ENCODE data around the gene CARD11.
A peak's percentile ranks its signal among the peaks of the same experiment; 100 is the strongest.
"Not testable (repeated sequence)": the region's sequence is repeated elsewhere in the genome, so short reads cannot be mapped to it uniquely, and the experiment has no call there.

The CARD11 gene

DNA sequence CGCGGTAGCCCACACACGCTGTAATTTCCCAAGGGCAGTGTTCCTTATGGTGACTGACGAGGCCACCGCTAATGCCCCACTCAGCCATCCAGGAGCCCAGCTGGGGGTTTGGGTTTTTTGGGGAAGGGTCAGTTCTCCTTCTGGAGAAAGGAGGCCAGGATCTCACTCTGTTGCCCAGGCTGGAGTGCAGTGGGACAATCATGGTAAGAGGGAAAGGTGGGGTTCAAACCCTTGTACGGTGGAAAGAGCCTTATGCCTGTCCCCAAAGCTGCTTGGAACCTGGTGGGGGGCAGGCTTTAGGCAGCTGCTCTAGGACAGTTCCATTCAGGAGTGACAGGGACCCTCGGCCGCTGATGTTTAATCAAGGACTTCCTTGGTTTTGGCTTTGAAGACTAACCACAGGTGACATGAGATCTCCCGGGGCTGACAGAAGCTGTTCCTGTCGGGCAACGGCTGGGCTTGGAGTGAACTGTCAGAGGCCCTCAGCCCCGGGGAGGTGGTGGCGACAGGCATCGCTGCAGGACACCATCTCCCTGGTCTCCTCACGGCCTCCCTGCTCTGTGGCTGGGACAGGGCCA is 84.5 kb downstream of the CARD11 start:
- DNase-seq = no peak

DNA sequence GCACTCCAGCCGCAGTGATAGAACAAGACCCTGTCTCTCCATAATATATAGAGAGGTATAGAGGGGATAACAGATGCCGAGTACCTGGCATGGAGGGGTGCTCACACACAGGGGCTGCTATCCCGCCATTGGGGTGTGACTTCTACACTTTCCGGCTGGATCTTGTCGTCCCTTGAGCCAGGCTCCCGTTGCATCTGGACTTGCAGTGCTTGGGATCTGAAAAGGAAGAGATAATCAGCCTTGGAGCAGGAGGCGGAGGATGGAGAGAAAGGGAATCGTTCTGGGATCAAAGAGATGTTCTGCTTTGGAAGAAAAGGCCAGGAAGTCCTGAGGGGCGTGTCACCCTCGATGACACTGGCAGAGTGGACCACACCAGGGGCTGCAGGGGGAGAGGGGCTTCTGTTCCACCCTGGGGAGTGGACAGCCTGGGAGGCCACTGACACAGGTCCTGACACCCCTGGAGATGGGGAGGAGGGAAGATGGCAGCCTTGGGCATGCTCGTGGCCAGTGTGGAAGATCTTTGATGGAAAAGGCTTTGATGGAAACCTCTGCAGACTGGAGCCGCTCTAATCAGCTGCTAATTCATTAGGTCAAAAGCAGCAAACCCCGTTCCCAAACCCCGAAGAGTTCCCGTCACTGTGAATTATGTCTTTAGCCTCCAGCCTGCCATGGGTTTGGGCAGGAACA is 85.1 kb downstream of the CARD11 start:
- DNase-seq = no peak

DNA sequence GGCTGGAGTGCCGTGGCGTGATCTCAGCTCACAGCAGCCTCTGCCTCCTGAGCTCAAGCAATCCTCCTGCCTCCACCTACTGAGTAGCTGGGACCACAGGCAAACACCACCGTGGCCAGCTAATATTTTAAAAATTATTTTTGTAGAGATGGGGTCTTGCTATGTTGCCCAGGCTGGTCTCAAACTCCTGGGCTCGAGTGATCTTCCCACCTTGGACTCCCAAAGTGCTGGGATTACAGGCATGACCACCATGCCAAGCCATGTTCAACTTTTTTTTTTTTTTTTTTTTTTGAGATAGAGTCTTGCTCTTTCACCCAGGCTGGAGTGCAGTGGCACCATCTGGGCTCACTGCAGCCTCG is 86.3 kb downstream of the CARD11 start:
- not testable (repeated sequence) for DNase-seq

DNA sequence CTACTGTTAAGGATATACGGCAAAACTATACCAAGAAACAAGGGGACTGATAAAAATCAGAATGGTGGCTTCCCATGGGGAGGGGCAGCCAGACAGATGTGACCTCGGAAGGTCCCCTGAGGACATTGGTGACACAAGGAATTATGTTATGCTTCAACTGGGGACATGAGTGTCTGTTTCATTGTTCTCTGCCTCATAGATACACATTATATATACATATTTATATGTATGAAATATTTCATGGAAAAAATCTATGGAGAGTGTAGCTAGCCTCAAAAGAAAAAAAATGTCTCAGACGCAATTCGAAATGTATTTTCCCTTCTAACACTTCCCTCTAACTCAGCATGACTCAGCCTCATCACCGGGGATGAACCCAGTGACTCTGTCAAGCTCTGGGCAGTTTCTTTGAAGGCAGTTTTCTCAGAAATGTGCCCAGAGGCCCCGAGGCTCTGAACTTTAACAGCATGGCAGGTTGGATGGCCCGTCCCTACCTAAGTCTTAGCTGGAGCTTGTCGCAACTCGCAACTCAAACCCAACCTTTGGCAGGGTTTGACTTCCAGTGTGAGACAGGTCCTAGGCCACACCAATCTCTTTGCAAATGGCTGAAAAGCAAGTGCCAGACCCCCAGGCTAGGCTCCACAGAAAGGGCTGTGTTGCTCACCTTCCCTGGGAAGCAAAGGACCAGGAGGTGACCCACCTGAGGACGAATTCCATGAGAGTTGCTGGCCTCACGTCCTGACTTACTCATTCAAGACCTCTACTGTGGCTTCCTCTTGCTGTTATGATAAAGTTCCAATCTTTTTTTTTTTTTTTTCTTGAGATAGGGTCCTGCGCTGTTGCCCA is 86.9 kb downstream of the CARD11 start:
- DNase-seq = no peak

DNA sequence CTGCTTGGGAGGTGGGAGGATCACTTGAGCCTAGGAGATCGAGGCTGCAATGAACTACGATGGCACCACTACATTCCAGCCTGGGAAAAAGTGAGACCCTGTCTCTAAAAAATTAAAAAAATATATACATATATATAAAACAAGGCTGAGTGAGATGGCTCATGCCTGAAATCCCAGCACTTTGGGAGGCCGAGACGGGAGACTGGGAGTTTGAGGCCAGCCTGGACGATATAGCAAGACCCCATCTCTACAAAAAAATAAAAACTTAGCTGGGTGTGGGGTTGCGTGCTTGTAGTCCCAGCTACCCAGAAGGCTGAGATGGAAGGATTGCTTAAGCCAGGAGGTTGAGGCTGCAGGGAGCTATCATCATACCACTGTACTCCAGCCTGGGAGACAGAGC is 87.6 kb downstream of the CARD11 start:
- no peak for DNase-seq

DNA sequence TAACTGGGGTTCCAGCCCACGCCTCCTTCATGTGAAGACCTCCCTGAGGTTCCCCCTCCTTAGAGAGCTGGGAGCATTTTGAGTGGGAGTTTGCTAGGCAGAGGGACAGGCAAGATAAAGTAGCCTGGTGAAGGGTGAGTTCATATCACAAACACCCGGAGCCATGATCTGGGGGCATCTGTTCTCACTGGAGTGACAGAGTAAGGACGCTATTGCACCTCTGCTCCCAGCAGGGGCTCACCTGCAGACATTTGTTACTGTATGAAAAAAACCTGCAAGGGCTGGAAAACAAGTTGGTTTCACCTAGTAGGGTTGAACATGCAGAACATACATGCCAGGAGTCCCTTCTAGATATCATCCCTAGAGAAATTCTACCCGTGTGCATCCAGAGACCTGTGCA is 88.4 kb downstream of the CARD11 start:
- DNase-seq = no peak

DNA sequence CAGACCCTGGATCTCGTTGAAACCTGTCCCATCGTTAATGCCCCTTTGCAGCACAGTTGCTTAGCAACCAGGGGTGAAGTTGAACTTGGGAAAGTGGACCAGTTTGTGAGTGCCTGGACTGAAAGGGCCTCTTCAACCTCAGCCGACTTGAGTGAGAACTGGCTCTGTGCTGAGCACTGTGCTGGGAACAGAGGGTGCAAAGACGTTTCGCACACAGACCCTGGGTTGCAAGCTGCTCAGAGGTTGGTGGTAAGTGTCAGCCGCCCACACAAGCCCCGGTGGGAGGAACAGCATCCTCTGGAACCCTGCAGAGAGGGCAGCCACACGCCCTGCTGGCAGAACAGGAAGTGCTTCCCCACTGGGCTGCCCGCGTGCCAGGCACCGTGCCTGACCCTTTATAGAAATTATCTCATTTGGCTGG is 89.2 kb downstream of the CARD11 start:
- no peak for DNase-seq

DNA sequence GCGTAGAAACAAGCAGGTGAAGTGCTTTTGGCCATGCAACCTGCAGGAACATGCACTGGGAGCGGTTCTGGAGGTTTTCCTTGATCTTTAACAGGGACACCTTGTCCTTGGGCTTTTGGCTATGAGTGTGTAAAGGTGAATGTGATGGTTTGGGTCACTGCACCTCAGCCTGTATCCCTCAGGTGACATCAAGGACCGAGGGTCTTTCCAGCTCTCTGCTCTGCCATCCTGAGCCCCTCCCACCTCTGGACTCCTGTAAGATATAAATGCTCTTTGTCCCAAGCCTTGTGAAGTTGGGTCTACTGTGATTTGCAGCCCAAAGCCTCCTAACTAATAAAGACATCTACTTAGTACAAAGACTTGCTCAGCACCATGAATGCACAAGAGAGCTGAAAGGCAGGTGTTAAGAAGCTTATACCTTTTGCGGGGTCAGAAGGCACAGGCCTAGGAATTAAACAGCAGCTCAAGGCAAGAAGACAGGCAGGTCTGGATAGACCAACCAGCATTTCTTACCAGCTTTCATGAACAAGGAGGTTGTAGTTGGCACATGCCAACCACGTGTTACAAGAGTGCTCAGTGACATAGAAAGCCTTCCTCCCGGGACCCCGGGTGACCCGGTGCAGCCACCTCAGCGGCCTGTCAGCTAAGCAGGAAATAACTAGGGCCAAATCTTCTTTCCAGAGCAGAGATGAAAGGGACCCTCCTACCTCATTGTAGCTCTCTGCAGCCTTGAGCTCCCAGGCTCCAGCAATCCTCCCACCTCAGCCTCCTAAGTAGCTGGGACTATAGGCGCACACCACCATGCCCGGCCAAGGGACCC is 89.9 kb downstream of the CARD11 start:
- no peak for DNase-seq

DNA sequence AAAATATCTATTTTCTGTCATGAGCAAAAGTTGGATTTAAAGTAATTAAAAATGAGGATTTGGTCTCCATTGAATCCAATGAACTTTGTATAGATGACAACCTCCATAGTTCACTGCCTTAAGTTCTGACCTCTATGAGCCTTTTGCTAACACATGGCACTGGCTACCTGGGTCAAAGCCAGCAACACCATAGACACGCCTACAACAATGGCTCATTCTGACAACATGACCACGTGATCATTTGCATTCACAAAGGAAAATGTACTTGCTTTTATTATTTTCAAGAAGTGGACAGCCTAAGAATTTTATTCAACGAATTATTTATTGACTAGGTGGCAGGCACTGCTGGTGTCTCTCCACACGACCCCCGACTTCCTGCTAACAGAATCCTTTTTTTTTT is 90.6 kb downstream of the CARD11 start:
- peak in 1 of 3 experiments; percentile 42 for DNase-seq

DNA sequence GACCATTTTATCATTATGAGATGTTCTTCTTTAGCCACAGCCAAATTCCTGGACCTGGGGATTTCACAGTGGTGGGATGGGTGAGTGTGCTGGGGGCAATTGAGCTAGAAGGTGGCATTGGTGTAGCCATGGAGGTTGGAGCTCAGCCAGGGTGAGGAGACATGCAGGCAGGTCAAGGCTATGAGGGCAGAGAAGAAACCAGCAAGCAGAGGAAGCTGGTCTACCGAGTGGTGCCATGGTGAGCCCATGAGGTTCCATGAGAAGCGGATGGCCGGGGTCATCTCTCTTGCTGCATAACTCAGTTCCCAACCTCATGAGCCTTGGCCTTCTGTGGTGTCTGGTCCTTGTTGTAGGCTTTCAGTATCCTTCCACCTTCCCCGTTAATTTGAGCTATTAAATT is 91.4 kb downstream of the CARD11 start:
- DNase-seq = no peak

DNA sequence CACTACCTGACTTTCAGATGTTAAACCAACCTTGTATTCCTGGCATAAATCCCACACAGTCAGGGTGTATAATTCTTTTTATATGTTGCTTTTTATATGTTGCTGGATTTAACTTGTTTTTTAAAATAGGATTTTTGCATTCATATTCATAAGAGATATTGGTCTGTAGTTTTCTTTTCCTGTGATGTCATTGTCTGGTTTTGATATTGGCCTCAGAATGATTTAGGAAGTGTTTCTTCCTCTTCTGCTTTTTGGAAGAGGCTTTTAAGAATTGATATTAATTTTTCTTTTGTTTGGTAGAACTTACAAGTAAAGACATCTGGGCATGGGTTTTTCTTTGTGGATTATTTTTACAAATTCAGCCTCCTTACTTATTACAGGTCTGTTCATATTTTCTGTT is 93.1 kb downstream of the CARD11 start:
- no peak for DNase-seq

DNA sequence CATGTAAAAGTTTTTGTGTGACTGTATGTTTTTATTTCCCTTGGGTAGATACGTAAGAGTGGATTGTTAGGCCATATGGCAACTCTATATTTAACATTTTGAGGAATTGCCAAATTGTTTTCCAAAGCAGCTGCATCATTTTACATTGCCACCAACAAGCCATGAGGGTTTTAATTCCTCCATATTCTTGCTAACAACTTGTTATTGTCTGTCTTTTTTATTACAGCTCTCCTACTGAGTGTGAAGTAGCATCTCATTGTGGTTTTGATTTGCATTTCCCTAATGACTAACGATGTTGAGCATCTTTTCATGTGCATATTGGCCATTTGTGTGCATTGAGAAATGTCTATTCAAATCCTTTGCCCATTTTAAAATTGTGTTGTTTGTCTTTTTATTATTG is 94.9 kb downstream of the CARD11 start:
- no peak for DNase-seq

DNA sequence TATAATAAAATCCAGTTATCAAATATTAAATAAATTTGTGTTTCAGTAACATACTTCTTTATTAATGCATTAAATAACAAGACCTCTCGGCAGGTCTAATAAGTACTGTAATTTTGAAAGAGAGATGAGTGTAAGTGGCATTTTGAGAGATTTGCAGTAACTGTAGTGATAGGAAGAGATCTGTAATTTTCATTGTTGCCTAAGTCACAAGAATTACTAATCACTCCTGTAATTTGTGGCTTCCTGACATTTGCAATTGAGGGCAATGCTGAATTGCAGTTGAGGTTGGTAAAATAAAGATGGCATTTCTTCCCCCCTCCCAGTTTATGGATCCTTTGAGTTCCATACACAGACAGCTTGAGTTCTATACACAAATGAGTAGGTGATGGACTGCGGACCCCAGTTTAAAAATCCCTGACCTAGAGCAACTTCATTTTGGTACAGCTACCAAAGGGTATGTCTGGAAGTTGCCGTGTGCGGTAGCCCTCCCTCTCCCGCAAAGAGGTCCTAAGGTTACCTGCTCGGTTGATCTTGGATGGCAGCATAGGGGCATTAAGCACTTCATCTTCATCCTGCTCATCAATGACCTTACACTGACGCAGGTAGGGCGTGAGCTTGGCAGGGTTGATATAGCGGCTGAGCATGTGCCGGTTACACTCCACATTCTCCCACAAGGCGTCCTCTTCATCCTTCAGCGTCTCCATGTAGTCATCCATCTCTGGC is 96.4 kb downstream of the CARD11 start:
- DNase-seq = no peak

DNA sequence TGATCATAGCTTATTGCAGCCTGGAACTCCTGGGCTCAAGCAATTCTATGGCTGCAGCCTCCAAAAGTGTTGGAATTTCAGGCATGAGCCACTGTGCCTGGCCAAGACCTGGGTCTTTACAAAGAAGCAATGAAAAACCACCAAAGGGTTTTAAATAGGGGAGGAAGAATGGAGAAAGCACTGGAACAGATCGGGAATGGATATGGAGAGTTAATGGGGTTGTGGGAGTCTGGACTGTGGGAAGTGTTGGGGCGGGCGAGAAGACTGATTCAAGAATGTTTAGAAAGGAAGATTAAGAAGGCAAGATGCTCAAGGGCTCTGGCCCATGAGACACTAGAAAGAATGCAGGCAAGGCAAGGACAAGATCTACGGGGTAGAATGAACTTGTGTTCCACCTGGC is 98.5 kb downstream of the CARD11 start:
- no peak for DNase-seq

DNA sequence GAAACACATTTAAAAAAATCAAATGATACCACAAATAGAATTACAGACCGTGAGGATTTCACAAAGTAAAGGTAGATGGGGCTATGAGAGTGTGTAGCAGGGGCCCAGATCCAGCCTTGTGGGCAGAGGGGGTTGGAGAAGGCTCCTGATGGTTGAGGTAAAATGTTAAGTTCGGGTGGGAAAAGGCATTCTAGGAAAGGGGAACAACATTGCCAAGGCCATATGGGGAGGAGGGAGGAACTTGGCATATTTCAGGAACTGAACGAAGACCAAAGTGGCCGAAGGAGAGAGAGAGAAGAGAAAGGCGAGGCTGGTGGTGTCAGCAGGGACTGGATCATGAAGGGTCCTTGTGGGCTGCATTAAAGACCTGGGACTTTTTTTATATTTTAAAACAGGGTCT is 98.9 kb downstream of the CARD11 start:
- no peak for DNase-seq

DNA sequence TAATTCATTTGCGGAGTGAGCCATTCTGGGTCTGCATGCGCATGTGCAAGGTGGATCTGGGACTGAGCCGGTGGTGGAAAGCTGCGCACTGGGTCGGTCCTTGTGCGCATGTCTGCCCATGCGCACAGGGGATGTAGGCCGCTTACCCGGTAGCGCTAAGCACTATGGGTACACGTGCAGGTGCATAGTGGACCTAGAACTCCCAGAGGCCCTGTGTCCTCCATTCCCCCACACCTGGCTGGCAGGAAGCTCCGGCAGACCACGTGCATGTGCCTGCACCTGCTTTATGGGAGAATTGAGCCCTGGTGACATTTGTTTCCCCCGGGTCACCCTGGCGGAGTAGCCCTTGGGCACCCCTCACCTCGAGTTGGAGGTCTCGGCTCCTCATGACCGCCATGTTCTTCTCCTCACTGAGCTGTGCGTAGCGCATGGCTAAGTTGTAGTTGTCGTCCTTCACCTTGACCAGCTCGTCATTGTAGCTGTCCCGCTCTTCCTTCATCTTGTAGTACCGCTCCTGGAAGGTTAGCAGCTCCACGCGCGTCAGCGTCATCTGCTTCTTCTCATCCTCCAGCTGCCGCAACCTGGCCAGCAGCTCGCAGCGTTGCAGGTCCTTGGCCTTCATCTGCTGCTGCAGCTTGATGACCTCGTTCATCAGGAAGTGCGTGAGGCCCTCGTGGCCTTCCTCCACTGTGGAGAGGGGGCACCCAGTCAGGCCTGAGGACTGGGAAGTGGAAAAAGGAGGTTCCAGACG is 99.6 kb downstream of the CARD11 start:
- DNase-seq = no peak

DNA sequence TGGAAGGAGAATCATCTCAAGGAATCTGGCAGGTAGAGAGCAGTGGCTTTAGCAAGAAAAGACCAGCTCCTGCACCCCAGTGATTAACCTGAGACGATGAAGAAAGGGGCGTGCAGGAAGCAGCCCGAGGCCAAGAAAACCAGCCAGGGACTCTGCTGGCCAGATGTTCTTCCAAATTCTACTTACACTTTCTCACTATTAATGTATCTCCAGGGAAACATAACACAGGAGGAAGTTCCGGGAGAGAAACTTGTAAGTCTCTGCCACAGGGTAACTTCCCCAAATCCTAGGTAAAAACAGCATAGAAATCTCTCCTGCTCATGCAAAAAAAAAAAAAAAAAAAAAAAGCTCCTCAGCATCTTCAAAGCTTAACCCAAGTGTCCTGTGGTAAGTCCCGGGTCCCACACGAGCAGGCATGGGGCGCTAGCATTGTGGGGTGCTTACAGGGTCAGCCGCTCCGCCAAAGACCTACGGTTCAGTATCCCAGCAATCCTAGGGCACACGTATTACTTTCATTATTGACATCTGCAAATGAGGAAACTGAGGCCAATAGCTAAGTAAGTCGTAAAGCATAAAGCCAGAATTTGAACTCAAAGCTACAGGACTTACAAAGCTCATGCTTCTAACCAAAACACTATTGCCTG is 102.3 kb downstream of the CARD11 start:
- no peak for DNase-seq

DNA sequence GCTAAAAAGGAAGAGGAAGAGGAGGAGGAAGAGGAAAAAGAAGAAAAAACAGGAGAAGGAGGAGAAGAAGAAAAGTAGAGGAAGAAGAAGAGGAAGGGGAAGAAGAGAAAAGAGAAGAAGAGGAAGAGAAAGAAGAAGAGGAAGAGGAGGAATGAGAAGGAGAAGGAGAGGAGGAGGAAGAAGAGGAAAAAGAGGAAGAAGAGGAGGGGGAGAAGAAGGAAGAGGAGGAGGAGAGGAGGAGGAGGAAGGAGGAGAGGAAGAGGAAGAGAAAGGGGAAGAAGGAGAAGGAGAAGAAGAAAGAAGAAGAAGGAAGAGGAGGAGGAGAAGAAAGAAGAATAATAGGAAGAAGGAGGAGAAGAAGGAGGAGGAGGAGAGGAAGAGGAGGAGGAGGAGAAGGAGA is 103.2 kb downstream of the CARD11 start:
- no peak for DNase-seq

DNA sequence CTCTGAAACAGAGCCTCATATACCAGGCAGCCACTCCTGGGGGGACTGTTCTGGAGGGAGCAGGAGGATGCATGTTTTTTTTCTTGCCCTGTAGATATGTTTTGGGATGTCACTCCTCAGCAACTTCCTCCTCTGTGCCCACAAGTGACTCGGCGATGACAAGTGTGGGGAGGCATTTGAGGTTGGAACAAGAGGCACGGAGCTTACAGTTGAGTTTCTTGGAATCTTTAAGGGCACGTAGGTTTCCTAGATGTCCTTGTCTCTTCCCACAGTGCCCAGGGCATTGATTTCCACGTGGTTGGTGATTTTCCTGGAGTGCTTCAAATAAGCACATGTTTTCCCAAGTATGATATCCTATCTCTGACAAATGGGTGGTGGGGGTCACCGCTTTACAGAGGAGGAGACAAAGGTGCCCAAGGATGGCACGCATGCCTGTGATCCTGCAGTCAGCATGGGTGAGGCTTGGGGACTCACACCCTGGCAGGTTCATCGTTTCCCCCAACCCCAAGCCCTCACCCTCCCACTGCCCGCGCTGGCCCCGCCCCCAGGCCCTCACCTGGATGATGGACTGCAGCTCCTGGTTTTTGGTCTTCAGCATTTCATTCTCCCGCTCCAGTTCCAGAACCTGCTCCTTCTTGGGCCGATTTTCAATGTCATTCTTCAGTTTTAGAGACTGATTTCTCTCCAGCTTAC is 104.3 kb downstream of the CARD11 start:
- DNase-seq = no peak

DNA sequence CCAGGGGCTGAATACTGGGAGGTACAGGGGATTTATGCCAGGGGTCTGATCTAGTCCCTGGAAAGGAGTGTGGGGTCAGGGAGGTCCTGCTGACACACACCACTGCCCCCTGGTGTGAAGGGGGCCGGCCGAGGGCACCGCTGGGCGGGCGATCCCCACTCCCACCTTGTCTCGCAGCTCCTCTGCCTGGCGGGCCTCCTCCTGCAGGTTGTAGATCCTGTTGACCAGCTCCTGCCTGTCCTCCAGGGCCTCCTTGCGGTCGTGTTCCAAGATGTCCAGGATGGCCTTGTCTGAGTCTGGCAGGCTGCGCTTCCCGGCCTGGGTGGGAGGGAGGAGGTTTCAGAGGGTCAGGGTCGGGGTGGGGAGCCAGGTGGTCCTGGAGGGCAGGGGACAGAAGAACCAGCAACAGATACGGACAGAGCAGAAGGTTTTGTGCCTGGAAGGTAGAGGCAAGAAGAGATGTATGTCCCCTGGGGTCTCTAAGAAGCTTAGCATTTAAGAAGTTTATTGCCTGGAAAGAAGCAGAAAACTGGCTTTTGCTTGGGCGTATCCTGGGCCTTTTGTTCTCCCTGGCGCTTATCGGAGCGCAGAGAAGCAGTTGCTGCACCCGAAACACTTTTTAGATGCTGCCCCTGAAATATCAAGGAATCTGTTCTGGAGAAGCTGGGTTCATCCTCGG is 105.0 kb downstream of the CARD11 start:
- DNase-seq = no peak

Data from NCI-H1417 (cell line).